Measurements from ENCODE around the gene CES2.
A peak's percentile ranks its signal among the peaks of the same experiment; 100 is the strongest.
"Not testable (repeated sequence)": the region's sequence is repeated elsewhere in the genome, so short reads cannot be mapped to it uniquely, and the experiment has no call there.

CES2 gene

DNA sequence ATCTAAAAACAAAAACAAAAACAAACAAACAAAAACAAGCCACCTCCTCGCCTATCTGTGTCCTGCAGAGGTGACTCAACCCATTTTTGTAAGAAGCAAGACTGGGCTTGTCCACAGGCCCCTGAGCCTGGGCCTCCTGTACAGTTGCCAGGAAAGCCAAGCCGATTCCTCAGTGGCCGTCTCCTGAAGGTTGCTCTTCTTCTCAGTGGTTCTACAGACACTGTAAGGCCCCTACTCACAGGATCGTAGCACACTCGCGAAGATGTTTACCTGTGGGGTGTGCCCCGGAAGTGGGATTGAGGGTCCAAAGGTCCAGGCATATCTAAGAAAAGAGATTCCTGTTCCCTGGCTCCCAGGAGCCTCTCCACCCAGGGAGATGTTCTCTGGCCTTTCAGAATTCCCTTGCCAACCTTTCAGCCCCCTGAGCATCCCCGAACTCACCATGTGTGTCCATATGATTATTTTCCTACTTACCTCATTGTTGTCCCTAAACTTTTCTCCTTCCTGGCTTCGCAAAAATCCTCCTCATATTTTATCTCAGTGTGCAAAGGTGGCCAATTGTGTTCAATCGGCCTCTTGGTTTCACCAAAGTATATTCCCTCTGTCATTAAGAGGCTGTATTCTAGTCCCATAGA lies 18.3 kb downstream of the CES2 start:
- DNase-seq (ENCODE audit: low read depth): no peak

GRCh38 chr16:66954097-66954659 lies 18.9 kb downstream of the CES2 start:
- DNase-seq (ENCODE audit: low read depth): peak; percentile 73

- DNase-seq (ENCODE audit: low read depth): not testable (repeated sequence)
Observed at GRCh38 chr16:66955363-66956153, 20.2 kb downstream of the CES2 start.

- not testable (repeated sequence) for DNase-seq (ENCODE audit: low read depth)
Observed at GRCh38 chr16:66956154-66956457, 20.8 kb downstream of the CES2 start.

DNA sequence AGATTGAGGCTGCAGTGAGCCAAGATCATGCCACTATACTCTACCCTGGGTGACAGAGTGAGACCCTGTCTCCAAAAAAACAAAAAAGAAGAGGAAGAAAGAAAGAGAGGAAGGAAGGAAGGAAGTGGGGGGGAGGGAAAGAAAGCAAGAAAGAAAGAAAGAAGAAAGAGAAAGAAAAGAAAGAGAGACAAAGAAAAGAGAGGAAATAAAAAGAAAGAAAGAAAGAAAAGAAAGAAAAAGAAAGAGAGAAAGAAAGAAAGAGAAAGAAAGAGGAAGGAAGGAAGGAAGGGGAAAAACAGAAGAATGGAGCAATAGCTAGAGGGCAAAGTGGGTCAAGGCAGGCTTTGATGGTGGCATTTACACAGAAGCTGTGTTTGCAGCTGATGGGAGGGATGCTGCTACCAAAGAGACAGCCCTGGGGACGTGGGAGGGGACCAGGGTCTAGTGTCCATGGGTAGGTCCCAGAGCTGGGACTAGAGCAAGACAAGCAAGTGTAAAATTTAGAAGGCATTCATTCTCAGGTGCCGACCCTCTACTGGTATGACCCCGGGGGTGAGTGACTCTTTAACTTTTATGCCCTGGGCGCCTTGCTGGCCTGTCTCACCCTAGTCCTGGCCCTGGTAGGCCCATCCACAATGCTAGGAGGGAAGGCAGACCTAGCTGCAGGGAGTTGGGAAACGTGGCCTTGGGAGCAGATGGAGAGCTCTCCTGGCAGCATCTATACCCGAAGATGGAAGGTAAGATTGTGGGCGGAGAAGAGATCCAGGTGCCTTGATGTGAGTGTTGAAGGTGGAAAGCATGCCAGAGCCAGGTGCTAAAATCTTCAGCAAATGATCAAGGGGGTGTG lies 23.8 kb downstream of the CES2 start:
- no peak for DNase-seq (ENCODE audit: low read depth)

- no peak for DNase-seq (ENCODE audit: low read depth)
Observed at GRCh38 chr16:66959704-66960161, 24.4 kb downstream of the CES2 start.

- no peak for DNase-seq (ENCODE audit: low read depth)
Observed at GRCh38 chr16:66960270-66960669, 25.0 kb downstream of the CES2 start.

- DNase-seq (ENCODE audit: low read depth): peak; percentile 71
Observed at GRCh38 chr16:66961065-66961744, 25.9 kb downstream of the CES2 start, which contains the start of gene CES3. CES3 (plus strand) TSS chr16:66961266; CDS start chr16:66961308, 42 bp downstream.

GRCh38 chr16:66961914-66962313 lies 26.6 kb downstream of the CES2 start:
- DNase-seq (ENCODE audit: low read depth): no peak

DNA sequence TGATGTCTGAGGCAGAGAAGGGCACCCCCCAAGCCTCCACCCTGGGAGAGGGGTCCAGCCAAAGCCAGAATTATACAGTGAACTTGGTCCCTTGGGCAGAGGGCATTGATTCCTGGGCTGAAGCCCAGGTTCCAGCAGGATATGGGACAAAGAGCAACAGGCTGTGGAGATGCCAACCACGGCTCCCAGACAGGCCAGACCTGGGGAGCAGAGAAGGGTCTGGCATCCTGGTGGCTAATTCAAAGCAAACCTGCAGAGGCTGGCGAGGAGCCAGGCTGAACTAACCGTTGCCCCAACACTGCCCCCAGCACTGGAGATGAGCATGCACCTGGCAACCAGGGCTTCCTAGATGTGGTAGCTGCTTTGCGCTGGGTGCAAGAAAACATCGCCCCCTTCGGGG lies 28.7 kb downstream of the CES2 start:
- DNase-seq (ENCODE audit: low read depth): no peak

GRCh38 chr16:66968847-66969246 lies 33.5 kb downstream of the CES2 start:
- no peak for DNase-seq (ENCODE audit: low read depth)

DNA sequence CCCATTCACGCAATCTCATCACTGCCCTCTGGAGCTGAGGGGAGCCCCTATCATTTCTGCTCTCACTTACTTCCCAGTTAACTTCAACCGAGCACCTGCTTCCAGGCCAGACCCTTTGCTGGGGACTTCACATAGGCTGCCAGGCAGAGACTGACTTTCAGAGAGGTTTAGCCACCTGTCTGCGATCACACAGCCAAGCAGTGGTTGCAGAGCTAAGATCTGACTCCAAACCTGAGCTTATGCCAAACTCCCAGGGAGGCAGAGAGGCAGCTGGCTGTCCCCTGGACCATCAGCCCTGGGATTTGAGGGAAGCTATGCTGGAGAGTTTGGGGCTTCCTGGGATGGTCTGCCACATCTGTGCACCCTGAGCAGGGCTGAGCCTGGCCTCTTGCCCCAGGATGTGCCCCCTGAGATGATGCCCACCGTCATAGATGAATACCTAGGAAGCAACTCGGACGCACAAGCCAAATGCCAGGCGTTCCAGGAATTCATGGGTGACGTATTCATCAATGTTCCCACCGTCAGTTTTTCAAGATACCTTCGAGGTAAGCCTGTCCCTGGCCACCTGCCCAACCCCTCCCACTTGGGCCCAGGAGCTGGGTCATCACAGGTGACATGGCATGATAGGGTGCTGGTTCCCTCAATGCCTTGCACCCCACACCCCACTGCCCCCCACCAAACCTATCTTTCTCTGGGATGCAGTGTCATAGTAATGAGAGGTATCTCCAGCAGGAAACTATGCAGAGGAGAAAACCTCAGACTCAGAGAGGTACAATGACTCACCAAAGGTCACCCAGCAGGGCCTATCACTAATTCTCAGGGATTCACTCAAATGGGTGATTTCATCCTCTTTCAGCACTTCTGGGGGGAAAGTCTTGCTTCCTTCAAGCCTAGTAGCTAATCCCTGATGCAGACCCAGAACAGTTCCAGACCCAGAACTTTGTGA lies 35.7 kb downstream of the CES2 start:
- no peak for DNase-seq (ENCODE audit: low read depth)

DNA sequence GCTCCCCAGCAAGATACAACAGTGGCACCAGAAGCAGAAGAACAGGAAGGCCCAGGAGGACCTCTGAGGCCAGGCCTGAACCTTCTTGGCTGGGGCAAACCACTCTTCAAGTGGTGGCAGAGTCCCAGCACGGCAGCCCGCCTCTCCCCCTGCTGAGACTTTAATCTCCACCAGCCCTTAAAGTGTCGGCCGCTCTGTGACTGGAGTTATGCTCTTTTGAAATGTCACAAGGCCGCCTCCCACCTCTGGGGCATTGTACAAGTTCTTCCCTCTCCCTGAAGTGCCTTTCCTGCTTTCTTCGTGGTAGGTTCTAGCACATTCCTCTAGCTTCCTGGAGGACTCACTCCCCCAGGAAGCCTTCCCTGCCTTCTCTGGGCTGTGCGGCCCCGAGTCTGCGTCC lies 37.7 kb downstream of the CES2 start:
- no peak for DNase-seq (ENCODE audit: low read depth)

DNA sequence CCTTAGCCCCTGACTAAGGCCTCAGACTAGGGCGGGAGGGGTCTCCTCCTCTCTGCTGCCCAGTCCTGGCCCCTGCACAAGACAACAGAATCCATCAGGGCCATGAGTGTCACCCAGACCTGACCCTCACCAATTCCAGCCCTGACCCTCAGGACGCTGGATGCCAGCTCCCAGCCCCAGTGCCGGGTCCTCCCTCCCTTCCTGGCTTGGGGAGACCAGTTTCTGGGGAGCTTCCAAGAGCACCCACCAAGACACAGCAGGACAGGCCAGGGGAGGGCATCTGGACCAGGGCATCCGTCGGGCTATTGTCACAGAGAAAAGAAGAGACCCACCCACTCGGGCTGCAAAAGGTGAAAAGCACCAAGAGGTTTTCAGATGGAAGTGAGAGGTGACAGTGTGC lies 38.4 kb downstream of the CES2 start:
- DNase-seq (ENCODE audit: low read depth): no peak

DNA sequence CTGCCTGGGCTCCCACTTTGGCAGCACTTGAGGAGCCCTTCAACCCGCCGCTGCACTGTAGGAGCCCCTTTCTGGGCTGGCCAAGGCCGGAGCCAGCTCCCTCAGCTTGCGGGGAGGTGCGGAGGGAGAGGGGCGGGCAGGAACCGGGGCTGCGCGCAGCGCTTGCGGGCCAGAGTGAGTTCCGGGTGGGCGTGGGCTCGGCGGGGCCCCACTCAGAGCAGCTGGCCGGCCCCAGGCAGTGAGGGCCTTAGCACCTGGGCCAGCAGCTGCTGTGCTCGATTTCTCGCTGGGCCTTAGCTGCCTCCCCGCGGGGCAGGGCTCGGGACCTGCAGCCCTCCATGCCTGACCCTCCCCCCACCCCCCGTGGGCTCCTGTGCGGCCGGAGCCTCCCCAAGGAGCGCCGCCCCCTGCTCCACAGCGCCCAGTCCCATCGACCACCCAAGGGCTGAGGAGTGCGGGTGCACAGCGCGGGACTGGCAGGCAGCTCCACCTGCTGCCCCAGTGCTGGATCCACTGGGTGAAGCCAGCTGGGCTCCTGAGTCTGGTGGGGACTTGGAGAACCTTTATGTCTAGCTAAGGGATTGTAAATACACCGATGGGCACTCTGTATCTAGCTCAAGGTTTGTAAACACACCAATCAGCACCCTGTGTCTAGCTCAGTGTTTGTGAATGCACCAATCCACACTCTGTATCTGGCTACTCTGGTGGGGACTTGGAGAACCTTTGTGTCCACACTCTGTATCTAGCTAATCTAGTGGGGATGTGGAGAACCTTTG lies 39.0 kb downstream of the CES2 start:
- DNase-seq (ENCODE audit: low read depth): not testable (repeated sequence)

DNA sequence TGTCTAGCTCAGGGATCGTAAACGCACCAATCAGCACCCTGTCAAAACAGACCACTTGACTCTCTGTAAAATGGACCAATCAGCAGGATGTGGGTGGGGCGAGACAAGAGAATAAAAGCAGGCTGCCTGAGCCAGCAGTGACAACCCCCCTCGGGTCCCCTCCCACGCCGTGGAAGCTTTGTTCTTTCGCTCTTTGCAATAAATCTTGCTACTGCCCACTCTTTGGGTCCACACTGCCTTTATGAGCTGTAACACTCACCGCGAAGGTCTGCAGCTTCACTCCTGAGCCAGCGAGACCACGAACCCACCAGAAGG lies 39.6 kb downstream of the CES2 start:
- peak; percentile 66 for DNase-seq (ENCODE audit: low read depth)

- DNase-seq (ENCODE audit: low read depth): no peak
Observed at GRCh38 chr16:66975302-66975893, 40.1 kb downstream of the CES2 start.

GRCh38 chr16:66976746-66977145 lies 41.4 kb downstream of the CES2 start:
- no peak for DNase-seq (ENCODE audit: low read depth)

GRCh38 chr16:66977341-66978113 lies 42.2 kb downstream of the CES2 start:
- DNase-seq (ENCODE audit: low read depth): peak; percentile 88

All from activated T-cell treated with anti-CD3 and anti-CD28 coated beads for 48 hours (primary cell).